HG02623 (cell line): ENCODE measurements around the gene TIGD6.
"Not testable (repeated sequence)": the region's sequence is repeated elsewhere in the genome, so short reads cannot be mapped to it uniquely, and the experiment has no call there.

Experiments used
- ATAC-seq: cut with Tn5 transposase; IDR thresholded peaks from one replicate; pipeline ENCODE4 v1.9.1; 2021; ENCODE audit warnings: moderate library complexity; ENCODE audit not compliant: unreplicated experiment

Gene TIGD6

DNA sequence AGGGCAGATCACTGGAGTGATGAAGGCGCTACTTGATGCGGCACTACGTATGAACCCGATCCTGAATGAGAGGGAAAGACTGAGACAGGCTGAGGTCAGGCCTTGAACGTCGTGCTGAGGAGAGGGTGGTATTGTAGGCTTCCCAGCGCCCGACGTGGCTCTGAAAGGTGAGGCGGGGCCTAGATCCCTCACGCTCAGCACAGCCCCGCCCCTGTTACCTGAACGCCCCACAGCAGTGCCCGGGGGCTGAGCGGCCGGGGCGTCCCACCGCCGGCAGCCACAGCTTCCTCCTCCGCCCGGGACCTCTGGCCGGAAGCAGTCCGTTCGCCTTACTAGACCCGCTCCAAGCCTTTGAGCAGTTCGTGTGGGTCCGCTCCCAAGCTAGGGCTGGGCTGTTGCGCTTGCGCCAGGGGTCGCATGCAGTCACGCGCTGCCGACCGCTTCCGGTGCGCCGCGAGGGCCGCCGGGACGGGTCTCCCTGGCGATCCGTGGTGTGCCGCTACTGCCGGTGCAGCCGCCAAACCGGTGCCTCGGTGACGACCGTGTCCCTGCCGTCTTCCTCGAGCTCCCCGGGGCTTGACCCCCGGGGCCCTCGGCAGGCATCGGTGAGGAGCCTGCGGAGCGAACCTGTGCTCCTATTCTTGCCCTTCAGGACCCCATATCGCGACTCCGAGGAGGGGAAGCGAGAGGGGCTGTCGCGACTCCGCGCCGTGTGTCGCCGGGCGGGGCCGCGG lies at the start of gene TIGD6, which contains the start of gene HMGXB3:
TSS of gene TIGD6 (minus strand) at position 399 of the 734 bp plus-strand sequence. CDS start 4,306 bp downstream, outside the sequence.
TSS of gene HMGXB3 (plus strand) at position 484 of the 734 bp plus-strand sequence. CDS start 4,114 bp downstream, outside the sequence.
- ATAC-seq = peak; percentile 85

DNA sequence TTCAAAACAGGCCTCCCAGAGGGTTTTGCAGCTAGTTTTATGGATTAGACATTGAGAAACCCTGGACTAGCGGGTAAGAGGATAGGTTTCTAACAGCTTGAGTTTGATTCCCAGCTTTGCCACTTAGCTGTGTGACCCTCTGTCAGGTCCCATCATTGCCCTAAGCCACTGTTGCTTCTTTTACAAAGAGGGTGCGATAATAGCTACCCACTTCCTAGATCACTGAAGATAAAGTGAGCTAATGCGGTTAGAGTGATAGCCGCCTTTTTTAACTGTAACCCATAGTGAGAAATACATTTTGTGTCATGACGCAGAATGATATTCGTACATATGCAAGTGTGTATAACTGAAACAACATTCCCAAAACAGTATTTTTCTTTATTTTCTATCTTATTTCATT lies 45.6 kb upstream of the TIGD6 start:
- ATAC-seq = no peak

DNA sequence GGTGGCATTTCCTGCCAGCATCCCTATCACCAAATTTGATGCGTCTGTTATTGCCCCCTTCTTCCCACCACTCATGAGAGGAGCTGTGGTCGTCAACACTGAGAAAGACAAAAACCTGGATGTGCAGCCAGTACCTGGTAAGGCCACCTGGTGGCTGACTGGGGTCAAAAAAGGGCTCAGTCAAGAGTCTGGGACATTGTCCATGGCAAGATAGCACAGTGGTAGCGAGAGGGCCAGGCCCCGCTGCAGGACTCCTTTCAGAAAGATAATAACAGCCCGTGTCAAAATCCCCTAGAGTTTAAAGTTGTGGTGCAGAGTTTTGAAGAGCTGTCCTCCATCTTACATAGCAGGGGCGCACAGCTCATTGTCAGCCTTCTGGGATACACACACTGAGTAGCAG lies 45.1 kb upstream of the TIGD6 start:
- ATAC-seq = no peak

DNA sequence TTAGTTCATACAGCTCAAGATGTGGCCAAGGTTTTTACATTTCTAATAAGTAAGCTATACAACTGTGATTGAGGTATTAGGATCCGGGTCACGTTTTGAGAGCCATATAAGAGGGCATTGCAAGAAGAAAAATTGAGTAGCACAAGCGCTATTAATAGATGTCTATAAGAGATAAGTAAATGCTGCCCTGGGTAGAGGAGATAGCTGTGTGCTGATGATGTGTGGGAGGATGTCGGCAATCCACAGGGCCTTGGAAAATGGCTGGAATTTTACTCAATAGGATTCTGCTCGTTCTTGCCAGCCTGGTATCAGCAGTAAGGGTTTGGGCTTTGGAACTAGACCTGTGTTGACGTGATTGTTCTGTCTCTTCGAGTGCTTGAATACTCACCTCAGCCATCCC lies 44.3 kb upstream of the TIGD6 start:
- no peak for ATAC-seq

DNA sequence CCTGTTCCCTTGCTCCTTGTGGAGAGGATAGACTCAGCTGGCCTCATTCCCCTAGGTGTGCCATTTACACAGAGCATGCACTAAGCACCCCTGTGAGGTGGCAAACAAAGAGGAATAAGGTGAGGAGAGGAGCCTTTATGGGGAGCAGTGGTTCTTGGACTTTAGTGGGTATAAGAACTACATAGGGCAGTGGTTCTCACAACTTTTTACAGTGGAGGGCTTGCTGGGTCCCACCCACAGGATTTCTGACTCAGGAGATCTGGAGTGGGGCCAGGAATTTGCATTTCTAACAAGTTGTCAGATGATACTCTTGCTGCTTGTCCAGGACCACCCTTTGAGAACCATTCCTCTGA lies 43.9 kb upstream of the TIGD6 start:
- no peak for ATAC-seq

DNA sequence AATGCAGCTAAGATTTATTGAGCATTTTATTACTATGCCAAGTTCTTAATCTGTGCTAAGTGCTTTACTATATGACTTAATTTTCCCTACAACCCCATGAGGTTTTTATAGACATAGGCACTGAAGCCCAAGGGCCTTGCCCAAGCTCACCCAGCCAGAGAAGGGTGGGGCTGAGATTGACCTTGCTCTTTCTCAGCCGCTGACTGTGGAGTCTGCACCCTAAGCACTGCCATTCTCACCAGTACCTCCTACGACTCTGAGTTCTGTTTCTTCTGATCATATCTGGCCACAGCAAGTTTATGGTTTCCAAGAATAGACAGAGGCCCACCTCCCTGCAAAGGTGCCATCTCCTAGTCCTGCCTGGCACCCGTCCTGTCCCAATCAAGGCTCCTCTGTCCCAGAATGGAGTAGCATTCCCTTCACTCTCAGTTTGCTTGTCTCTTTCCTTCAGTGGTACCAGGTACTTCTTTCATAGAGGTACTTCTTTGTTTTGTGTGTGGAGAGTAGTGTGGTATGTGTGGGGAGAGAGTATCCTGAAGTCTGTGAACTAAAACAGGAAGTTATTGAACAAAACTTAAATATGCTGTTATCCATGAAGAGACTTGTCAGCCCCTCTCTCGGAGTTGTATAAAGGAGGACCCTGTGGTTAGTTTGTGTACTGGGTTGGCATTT lies 43.3 kb upstream of the TIGD6 start:
- ATAC-seq = no peak

DNA sequence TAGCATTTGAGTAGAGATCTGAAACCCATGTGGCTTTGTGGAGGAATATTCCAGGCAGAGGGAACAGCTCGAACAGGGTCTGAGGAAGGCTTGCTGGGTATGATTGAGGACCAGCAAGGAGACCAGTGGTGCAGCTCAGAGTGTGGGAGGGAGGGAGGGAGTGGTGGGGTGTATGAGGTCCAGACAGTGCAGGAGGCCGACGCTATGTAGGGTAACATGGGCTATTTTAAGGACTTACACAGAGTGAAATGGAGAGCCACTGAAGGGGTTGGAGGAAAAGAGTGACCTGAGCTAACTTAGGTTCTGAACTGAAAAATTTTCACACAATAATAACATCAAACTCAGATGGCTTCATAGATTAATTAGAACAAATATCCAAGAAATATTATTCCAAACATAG lies 42.0 kb upstream of the TIGD6 start:
- no peak for ATAC-seq

DNA sequence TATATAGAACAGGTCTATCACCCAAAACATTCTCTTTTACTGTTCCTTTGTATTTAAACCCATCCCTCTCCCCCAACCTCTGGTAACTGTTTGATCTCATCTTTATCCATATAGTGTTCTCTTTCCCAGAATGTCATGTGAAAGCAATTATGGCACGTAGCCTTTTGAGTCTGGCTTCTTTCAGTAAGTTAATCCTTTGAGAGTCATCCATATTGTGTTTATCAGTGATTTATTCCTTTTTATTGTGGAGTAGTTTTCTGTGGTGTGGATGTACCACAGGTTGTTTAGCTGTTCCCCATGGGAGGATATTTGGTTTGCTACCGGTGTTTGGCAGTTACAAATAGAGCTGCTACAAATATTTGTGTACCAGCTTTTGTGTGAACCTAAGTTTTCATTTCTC lies 38.1 kb upstream of the TIGD6 start:
- ATAC-seq = no peak

DNA sequence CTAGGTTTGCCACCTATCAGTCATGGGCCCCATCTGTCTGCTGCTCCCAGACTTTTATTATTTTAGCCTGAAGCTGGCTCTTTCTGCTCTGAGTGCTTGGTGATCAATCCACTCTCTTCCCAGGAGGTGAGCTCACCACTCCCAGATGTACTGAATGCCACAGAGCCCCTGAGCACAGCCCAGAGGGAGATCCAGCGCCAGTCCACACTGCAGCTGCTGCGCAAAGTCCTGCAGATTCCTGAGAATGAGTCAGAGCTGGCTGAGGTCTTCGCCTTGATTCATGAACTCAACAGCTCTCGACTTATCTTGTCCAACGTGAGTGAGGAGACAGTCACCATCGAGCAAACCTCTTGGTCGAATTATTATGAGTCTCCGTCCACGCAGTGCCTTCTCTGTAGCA lies 36.1 kb upstream of the TIGD6 start:
- ATAC-seq = no peak

DNA sequence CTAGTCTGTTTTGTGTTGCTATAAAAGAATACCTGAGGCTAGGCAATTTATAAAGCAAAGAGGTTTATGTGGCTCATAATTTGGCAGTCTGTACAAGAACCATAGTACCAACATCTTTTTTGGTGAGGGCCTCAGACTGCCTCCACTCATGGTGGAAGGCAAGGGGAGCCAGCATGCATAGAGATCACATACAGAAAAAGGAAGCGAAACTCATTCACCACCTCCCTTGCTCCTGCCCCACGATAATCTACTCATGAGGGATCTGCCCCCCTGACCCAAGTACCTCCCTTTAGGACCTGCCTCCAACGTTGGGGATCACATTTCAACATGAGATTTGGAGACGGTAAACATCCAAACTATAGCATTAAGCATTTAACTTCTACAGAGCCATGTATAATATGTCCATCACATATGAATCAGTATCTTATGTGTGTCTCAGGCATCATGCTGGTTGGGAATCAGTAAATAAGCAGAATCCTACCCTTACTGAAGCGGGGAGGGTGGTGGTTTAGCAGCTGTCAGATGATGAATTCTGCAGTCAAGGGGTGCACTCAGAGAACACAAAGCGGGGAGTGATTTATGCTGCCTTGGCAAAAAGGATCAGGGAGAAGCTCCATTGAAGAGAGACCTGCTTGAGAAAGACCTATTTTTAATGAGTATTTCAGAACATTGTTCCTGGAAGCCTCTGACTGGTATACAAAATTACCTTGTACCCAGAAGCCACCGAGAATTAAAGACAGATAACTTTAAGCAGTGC lies 34.9 kb upstream of the TIGD6 start:
- ATAC-seq = peak; percentile 98

DNA sequence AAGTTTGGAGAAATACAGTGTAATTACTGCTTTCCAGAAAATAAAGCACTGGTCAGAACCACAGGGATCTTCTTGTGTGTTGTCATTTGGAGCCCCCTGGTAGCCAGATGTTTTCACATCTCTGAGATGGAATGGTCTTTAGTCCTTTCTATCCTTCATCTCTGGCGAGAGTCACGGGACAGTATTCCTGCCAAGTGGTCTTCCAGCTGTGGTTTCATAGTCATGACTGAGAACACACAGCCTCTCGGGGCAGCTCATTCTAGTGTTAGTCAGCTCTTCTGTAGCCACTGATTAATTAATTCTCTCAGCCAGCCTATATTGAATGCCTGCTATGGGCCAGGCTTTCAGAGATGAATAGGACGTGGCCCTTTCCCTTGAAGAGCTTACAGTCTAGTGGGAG lies 34.2 kb upstream of the TIGD6 start:
- no peak for ATAC-seq

DNA sequence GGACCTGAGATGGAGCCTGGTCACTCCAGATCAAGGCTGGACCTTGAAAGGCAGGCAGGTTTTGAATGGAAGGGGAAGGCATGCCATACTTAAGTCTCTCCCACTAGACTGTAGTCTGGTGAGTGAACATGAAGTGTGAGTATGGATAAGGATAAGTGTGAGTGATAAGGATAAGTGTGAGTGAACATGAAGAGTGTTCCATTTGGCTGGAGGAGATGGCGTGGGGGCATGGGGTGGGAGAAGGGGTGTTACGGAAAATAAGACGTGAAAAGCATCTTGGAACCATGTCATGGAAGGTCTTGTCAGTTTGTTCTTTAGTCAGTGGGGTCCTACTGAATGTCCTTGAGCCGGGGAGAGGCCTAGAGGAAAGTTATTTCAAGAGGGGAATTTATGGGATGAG lies 32.9 kb upstream of the TIGD6 start:
- ATAC-seq = no peak

DNA sequence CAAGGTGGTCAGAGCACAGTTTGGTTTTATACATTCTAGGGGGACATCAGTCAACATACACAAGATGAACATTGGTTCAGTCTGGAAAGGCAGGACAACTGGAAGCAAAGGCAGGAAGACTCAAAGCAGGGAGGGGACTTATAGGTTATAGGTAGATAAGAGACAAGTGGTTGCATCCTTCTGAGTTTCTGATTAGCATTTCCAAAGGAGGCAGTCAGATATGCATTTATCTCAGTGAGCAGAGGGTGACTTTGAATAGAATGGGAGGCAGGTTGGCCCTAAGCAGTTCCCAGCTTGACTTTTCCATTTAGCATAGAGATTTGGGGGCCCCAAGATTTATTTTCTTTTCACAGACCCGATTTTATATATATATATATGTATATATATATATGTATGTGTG lies 27.6 kb upstream of the TIGD6 start:
- not testable (repeated sequence) for ATAC-seq

DNA sequence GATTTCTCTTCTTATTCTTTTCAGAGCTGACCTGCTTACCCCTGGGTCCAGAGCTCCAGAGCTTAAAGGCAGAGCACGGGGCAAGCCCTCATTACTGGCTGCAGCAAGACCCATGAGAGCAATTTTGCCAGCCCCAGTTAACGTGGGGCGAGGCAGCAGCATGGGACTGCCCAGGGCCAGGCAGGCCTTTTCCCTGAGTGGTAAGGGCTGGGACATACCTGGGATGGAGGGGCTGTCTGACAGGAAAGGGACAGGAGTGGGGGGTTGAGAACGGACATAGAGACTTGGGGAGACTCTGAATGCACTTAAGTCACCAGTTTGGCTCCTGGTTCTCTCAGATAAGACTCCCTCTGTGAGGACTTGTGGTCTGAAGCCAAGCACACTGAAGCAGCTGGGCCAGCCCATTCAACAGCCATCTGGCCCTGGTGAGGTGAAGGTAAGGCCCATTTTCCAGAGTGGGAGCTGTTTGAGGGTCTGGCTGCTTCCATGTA lies 26.3 kb upstream of the TIGD6 start:
- ATAC-seq = no peak

DNA sequence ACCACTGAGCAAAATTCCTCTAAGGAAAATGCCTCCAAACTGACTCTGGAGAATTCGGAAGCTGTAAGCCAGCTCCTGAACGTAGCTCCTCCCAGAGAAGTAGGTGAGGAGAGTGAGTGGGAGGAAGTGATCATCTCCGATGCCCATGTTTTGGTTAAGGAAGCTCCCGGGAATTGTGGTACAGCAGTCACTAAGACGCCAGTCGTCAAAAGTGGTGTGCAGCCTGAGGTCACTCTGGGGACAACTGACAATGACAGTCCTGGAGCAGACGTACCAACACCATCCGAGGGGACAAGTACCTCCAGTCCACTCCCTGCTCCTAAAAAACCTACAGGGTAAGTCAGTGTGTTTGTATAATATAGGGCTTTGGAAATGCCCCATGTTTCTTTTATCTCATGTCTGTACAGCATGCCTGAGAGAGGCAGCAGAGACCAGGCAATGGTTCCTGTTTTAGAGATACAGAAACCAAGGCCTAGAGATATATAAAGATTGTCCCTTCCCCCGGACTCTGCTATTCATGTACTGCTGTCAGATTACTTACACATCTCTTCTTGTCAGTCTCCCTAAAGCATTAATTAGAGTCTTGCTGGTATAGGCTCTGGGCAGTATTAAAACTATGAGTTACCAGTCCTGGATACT lies 24.0 kb upstream of the TIGD6 start:
- ATAC-seq = no peak

DNA sequence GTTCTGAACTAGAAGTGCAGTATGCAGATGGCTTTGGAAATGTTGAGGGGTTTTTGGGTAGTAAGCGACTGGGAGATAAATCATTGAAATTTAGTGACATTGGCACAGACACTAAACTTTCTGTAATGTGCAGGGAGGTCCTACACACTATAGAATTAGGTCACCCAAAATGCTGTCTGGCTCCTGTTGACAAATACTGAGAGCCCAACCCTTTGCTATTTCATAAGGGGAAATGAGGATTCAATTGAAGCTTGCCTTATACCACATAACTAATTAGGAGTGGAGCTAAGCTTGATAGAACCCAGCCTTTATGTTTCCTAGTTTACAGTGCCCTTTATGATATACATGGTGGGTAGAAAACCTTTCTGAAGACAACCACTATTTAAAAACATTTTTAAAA lies 22.7 kb upstream of the TIGD6 start:
- no peak for ATAC-seq

DNA sequence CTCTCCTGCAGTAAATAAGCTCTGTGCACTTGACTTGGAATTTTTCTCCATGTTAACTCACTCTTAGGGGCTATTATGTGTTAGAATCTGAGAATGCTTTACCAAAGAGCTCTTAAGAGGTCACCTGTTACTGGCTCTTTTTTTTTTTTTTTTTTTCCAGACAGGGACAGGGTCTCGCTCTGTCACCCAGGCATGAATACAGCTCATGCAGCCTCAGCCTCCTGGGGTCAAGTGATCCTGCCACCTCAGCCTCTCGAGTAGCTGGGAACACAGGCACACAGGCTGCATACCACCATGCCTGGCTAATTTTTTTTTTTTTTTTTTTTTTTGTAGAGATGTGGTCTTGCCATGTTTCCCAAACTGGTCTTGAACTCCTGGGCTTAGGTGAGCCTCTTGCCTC lies 22.2 kb upstream of the TIGD6 start:
- ATAC-seq = no peak

DNA sequence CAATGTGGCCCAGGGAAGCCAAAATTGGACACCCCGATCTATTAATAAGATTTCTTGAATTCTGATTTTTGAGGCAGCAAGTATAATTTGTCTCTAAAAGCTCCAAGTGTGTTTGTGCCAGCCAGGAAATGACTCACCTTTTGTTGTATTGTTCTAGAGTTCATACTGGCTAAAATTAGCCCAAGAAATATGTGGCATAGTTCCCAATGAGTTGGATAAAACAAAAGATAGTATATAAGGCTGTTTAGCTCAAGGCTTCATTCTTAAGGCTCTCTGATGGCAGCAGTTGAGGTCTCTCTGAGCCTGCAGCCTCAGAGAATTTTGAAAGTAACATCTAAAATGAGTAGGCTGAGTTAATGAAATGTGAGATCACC lies 21.7 kb upstream of the TIGD6 start:
- no peak for ATAC-seq

DNA sequence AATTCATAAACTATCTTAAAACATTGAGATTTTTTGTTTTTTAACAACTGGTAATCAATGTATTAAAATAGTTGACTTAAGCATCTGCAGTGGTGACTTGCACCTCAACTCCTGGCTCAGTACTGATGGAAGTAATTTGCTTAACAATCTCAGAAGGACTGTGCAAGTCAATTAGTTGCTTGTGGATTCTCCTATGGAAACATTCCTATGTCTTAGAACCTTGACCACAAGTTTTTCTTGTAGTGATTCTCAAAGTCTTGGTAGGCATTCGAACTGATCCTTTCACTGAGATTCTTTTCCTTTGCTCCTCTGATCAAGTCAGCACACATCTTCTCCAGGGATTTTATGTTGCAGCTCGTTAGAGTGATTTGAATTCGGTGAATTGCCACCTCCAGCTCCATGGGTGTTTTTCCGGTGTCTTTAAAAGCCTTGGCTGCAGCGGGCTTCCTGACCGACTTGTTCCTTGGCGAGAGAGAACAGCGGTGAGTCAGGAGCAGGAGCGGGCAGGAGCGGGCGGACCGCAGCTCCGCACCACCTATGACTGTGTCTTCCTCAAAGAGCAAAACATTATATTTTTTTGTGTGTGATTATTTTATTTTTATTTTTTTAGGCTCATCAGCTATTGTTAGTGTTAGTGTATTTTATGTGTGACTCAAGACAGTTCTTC lies 21.2 kb upstream of the TIGD6 start:
- no peak for ATAC-seq

DNA sequence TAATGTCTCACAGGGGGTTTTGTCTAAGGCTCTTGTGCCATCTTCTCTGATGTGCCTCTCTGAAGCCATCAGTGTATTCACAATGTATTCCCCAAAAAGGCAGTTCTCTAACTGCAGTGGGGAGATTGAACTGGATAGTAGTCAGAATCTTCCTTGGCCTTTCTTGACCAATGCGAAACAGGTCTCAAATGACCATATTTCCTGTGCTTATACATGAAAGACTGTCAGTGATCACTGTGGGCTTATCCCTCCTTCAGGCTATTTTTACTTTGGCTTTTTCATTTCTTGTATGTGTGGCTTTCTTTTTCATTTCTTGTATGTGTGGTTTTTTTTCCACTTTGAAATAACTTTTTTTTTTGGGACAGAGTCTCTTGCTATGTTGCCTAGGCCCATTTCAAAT lies 19.8 kb upstream of the TIGD6 start:
- no peak for ATAC-seq
